A673 (cell line): ENCODE measurements around the gene ZNF281. TPM values are rescaled to one million over a fixed set of nuclear protein-coding genes. Genes with fewer than 3 reads are reported as not detected.

ENCODE experiments used
- BruUV-seq: library from RNA; stranded (reverse); fragments of 400-500 nt; replicated peaks from 2 replicates; lab custom pipeline; 2021; lab: Mats Ljungman, UMichigan
- CTCF ChIA-PET: fragments of 300-600 bp; sonication (Branson Sonifier 250); formaldehyde crosslinking; loops from one replicate; lab custom pipeline; 2022; ENCODE audit warnings: antibody characterized with exemption; lab: Charles Lee
- POLR2A ChIA-PET: fragments of 300-600 bp; sonication (Branson Sonifier 250); formaldehyde crosslinking; loops from one replicate; lab custom pipeline; 2022; ENCODE audit warnings: antibody characterized with exemption; ENCODE audit not compliant: low non-redundant PET; lab: Charles Lee
- DNase-seq: peaks from one replicate; pipeline ENCODE4 v3.0.0-alpha.2; 2015; ENCODE audit warnings: low spot score
- H3K27ac ChIP-seq: fragments of 200-600 bp; sonication (generic); 2 replicates; pipeline ENCODE4 v1.5.1; 2016; ENCODE audit warnings: mixed run types, low read depth, mild to moderate bottlenecking, mixed read lengths, antibody characterized with exemption, low read length; ENCODE audit not compliant: poor library complexity, severe bottlenecking
- H3K27me3 ChIP-seq: fragments of 200-600 bp; sonication (generic); replicated peaks from 2 replicates; pipeline ENCODE4 v1.6.1; 2017; ENCODE audit warnings: mixed run types, low read depth, mild to moderate bottlenecking, mixed read lengths, antibody characterized with exemption, low read length; ENCODE audit not compliant: insufficient read depth, poor library complexity
- H3K36me3 ChIP-seq: fragments of 200-600 bp; sonication (generic); 2 replicates; pipeline ENCODE4 v1.6.1; 2016; ENCODE audit warnings: mixed run types, mild to moderate bottlenecking, mixed read lengths, antibody characterized with exemption, low read length; ENCODE audit not compliant: insufficient read depth, poor library complexity, severe bottlenecking
- H3K4me1 ChIP-seq: fragments of 200-600 bp; sonication (generic); 2 replicates; pipeline ENCODE4 v1.6.1; 2017; ENCODE audit warnings: mixed run types, mild to moderate bottlenecking, mixed read lengths, antibody characterized with exemption, low read length; ENCODE audit not compliant: insufficient read depth, poor library complexity, severe bottlenecking
- H3K4me3 ChIP-seq: fragments of 200-600 bp; sonication (generic); 2 replicates; pipeline ENCODE4 v1.5.1; 2016; ENCODE audit warnings: low read depth, mixed run types, mild to moderate bottlenecking, mixed read lengths, low read length; ENCODE audit not compliant: poor library complexity, severe bottlenecking
- H3K9me3 ChIP-seq: fragments of 200-600 bp; sonication (generic); 2 replicates; pipeline ENCODE4 v1.6.1; 2016; ENCODE audit warnings: mixed run types, low read depth, mild to moderate bottlenecking, mixed read lengths, antibody characterized with exemption, low read length; ENCODE audit not compliant: poor library complexity, severe bottlenecking
- CTCF ChIP-seq: fragments of 300-800, 200-600 bp; sonication (generic); conservative IDR thresholded peaks from 2 replicates; pipeline ENCODE4 v1.5.1; 2017; ENCODE audit warnings: low read depth, mild to moderate bottlenecking, antibody characterized with exemption, low read length, moderate library complexity, mixed read lengths
- EZH2 ChIP-seq: fragments of 200-600 bp; sonication (generic); IDR thresholded peaks from 2 replicates; pipeline ENCODE4 v1.6.1; 2017; ENCODE audit warnings: borderline replicate concordance, low read depth, mild to moderate bottlenecking, mixed read lengths, antibody characterized with exemption, low read length; ENCODE audit not compliant: poor library complexity, severe bottlenecking
- intact Hi-C: fragments of 100-400 bp; cut with micrococcal nuclease; formaldehyde crosslinking; loops from one replicate; pipeline ENCODE4 v1.10.0; 2022; ENCODE audit not compliant: unreplicated experiment
- total RNA-seq: library from RNA; stranded (reverse); gene quantifications from 2 replicates; pipeline ENCODE4 v1.2.3, GENCODE V29; 2021

Gene ZNF281
- total RNA-seq, 1 experiment from 2014 or later = 24.3 TPM

GRCh38 chr1:200432586-200432985 is 22.8 kb upstream of the ZNF281 start:
- no peaks in the 10 kb centered on the region for H3K4me1 ChIP-seq
- no peak overlapping the region for H3K4me3 ChIP-seq
- H3K9me3 ChIP-seq = no peaks in the 10 kb centered on the region
- ChIA-PET CTCF (no interaction called here), POLR2A (no interaction called here)
- intact Hi-C loops = no loop called here
- no peaks in the 10 kb centered on the region for H3K27me3 ChIP-seq
- no peaks in the 10 kb centered on the region for H3K36me3 ChIP-seq
- TF ChIP-seq CTCF (no peak), EZH2 (no peak)
- H3K27ac ChIP-seq = no peak overlapping the region
- no TSS peak for BruUV-seq
- DNase-seq = no peak

GRCh38 chr1:200429221-200429751 is 19.4 kb upstream of the ZNF281 start:
- BruUV-seq = no TSS peak

GRCh38 chr1:200428482-200429205 is 18.8 kb upstream of the ZNF281 start:
- H3K9me3 ChIP-seq = no peaks in the 10 kb centered on the region
- no peaks in the 10 kb centered on the region for H3K4me1 ChIP-seq
- H3K4me3 ChIP-seq = no peak overlapping the region
- intact Hi-C loops = no loop called here
- BruUV-seq = no TSS peak
- TF ChIP-seq EZH2 = no peak
- TF ChIP-seq CTCF = no peak
- H3K27me3 ChIP-seq = no peaks in the 10 kb centered on the region
- ChIA-PET CTCF (no interaction called here), POLR2A (no interaction called here)
- no peak overlapping the region for H3K27ac ChIP-seq
- DNase-seq = no peak
- no peaks in the 10 kb centered on the region for H3K36me3 ChIP-seq

More at GRCh38 chr1:200429221-200429751, 19.4 kb upstream of the ZNF281 start:
- Histone ChIP-seq H3K27ac (no peak overlapping the region), H3K4me3 (no peak overlapping the region), H3K4me1 (no peaks in the 10 kb centered on the region), H3K27me3 (no peaks in the 10 kb centered on the region), H3K9me3 (no peaks in the 10 kb centered on the region), H3K36me3 (no peaks in the 10 kb centered on the region)
- intact Hi-C loops = no loop called here
- POLR2A ChIA-PET = no interaction called here
- no peak for DNase-seq
- TF ChIP-seq CTCF (no peak), EZH2 (no peak)
- CTCF ChIA-PET = no interaction called here
